Measurements from ENCODE around the gene IGFALS. TPM values are rescaled to one million over a fixed set of nuclear protein-coding genes. Genes with fewer than 3 reads are reported as not detected.
A peak's percentile ranks its signal among the peaks of the same experiment; 100 is the strongest.

IGFALS gene
- total and polyA plus RNA-seq, 5 experiments from 2014 or later = 1.7 to 2.1 TPM; not detected in 3

GRCh38 chr16:1825381-1825863, 31.9 kb upstream of the IGFALS start:
- no peak for DNase-seq
- Mint-ChIP-seq H3K27ac (peak overlapping the region in 9 of 10 donors; percentile 77 to 95 (median 92)), H3K4me1 (peaks cover 13 to 58% (median 39%) of the 10 kb centered on the region in 4 donors), H3K27me3 (peaks cover 0 to 3% (median 0%) of the 10 kb centered on the region in 5 donors), H3K4me3 (peak overlapping the region; percentile 66 to 90 (median 85)), H3K36me3 (peaks cover 0 to 17% (median 0%) of the 10 kb centered on the region in 3 donors), H3K9me3 (no peaks in the 10 kb centered on the region)
- no peak for ATAC-seq
- POLR2A ChIA-PET = interaction anchor here (0.6 to 2.9 kb wide), 5 partner anchors 30 to 329 kb away, joined by 3 to 25 read pairs (median 5); partner anchors contain the start of genes MAPK8IP3, NUBP2 and SPSB3

DNA sequence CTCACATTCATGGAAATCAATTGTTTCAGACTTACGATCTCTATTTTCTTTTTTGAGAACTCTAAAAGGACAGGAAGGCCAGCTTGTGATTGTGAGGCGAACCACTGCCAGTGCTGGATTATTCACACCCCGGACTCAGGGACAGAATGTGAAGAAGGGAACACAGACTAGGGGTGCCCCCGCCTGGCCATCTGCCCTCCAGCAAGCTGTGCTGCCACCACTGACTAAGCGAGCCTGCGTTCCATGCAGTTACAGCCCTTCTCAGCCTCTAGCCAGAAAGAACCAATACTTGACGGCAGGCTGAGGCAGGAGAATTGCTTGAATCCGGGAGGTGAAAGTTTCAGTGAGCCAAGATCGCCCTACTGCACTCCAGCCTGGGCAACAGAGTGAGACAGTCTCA, 30.3 kb upstream of the IGFALS start:
- peaks cover 0 to 3% (median 0%) of the 10 kb centered on the region in 5 donors for H3K27me3 Mint-ChIP-seq
- peak overlapping the region in 8 of 10 donors; percentile 9 to 87 (median 36) for H3K4me3 Mint-ChIP-seq
- no peak for ATAC-seq
- no peak for DNase-seq
- H3K4me1 Mint-ChIP-seq = peaks cover 15 to 42% (median 27%) of the 10 kb centered on the region in 4 donors
- H3K9me3 Mint-ChIP-seq = no peaks in the 10 kb centered on the region
- POLR2A ChIA-PET = interaction anchor here (1.1 kb wide), 1 partner anchor 118 kb away, joined by 4 read pairs; the partner anchor contains the start of gene MAPK8IP3
- H3K27ac Mint-ChIP-seq = peak overlapping the region in 7 of 10 donors; percentile 49 to 87 (median 64)
- peaks cover 0 to 20% (median 0%) of the 10 kb centered on the region in 3 donors for H3K36me3 Mint-ChIP-seq

GRCh38 chr16:1822801-1823200, 29.3 kb upstream of the IGFALS start:
- POLR2A ChIA-PET = interaction anchor here (0.6 kb wide), 1 partner anchor 1346 kb away, joined by 7 read pairs; no protein-coding TSS in a partner anchor
- ATAC-seq (no peak), DNase-seq (no peak)
- Mint-ChIP-seq H3K36me3 (peaks cover 0 to 21% (median 0%) of the 10 kb centered on the region in 3 donors), H3K4me3 (no peak overlapping the region), H3K9me3 (no peaks in the 10 kb centered on the region), H3K4me1 (peaks cover 15 to 35% (median 22%) of the 10 kb centered on the region in 4 donors), H3K27ac (peak overlapping the region in 2 of 10 donors; percentile 21 to 47), H3K27me3 (peaks cover 0 to 3% (median 0%) of the 10 kb centered on the region in 5 donors)

- peaks cover 8 to 31% (median 16%) of the 10 kb centered on the region in 4 donors for H3K4me1 Mint-ChIP-seq
- DNase-seq (no peak), ATAC-seq (no peak)
- H3K9me3 Mint-ChIP-seq = no peaks in the 10 kb centered on the region
- H3K36me3 Mint-ChIP-seq = peaks cover 0 to 27% (median 0%) of the 10 kb centered on the region in 3 donors
- POLR2A ChIA-PET = no interaction called here
- peak overlapping the region in 1 of 10 donors; percentile 47 for H3K27ac Mint-ChIP-seq
- peaks cover 0 to 2% (median 0%) of the 10 kb centered on the region in 5 donors for H3K27me3 Mint-ChIP-seq
- no peak overlapping the region for H3K4me3 Mint-ChIP-seq
Observed at GRCh38 chr16:1821861-1822611, 28.5 kb upstream of the IGFALS start.

- H3K4me1 Mint-ChIP-seq = peaks cover 8 to 30% (median 16%) of the 10 kb centered on the region in 4 donors
- ATAC-seq (no peak), DNase-seq (no peak)
- H3K36me3 Mint-ChIP-seq = peaks cover 0 to 34% (median 0%) of the 10 kb centered on the region in 3 donors
- POLR2A ChIA-PET = interaction anchor here (0.8 kb wide), 1 partner anchor 38 kb away, joined by 3 read pairs; the partner anchor contains the start of genes NUBP2 and SPSB3
- H3K4me3 Mint-ChIP-seq = no peak overlapping the region
- peak overlapping the region in 1 of 10 donors; percentile 44 for H3K27ac Mint-ChIP-seq
- H3K27me3 Mint-ChIP-seq = no peaks in the 10 kb centered on the region
- H3K9me3 Mint-ChIP-seq = no peaks in the 10 kb centered on the region
Observed at GRCh38 chr16:1820946-1821290, 27.4 kb upstream of the IGFALS start.

DNA sequence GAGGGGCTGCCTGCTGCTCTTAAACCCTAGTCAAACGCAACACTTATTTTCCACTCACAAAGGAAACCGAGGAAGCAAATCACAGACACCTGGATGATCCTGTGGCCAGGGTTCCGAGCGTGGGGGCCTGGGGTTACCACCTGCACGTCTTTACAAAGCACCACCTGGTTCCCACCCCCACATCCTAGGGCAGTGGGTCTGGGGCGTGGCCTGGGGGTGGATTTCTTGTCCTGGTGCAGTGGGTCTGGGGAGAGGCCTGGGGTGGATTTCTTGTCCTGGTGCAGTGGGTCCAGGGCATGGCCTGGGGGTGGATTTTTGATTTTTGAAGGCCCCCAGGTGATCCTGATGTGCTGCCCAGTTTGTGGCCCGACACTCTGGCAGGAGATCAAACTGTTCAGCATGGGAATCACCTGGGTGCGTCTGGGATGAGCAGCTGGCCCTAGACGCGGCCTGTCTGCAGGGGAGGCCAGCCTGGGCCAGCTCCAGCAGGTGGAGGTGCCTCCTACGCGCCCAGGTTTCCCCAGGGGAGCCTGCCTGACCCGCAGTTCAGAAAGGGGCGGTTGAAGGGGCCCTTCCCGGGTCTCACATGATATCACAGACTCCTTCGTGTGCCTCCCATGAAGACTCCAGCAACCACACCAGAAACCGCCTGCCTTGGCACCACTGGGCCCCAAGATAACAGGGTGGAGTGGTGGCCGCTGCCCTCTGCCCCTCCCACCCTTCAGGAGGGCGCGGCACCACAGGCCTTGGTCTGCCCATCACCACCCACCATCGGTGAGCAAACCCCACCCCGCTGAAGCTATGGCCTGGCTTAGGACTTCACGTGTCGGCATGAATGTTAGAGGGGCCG, 26.8 kb upstream of the IGFALS start:
- Mint-ChIP-seq H3K27ac (peak overlapping the region in 1 of 10 donors; percentile 44), H3K9me3 (no peaks in the 10 kb centered on the region), H3K4me3 (no peak overlapping the region), H3K4me1 (peaks cover 8 to 25% (median 13%) of the 10 kb centered on the region in 4 donors), H3K27me3 (no peaks in the 10 kb centered on the region), H3K36me3 (peaks cover 0 to 38% (median 0%) of the 10 kb centered on the region in 3 donors)
- POLR2A ChIA-PET = no interaction called here
- no peak for ATAC-seq
- DNase-seq = no peak

DNA sequence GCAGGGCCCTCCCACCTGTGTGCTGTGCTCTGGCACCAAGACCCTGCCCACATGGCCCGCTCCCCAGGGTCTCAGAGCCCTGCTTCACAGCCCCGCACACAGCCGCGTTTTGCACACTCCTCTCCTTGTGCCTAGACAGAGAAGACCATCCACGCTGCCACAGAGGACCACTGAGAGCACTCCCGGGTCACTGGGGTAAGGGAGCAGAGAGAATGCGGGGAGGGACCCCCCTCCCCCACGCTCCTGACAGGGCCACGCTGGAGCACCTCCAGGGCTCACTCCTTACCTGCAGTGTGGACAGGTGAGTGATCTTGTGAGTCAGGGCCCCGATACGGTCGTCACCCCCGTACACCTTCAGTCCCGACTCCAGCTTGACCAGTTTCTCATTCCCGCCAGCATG, 26.1 kb upstream of the IGFALS start:
- peaks cover 0 to 42% (median 0%) of the 10 kb centered on the region in 3 donors for H3K36me3 Mint-ChIP-seq
- ATAC-seq (no peak), DNase-seq (no peak)
- H3K27me3 Mint-ChIP-seq = no peaks in the 10 kb centered on the region
- POLR2A ChIA-PET = no interaction called here
- H3K4me1 Mint-ChIP-seq = peaks cover 4 to 19% (median 10%) of the 10 kb centered on the region in 4 donors
- H3K9me3 Mint-ChIP-seq = no peaks in the 10 kb centered on the region
- peak overlapping the region in 2 of 10 donors; percentile 5 to 26 for H3K4me3 Mint-ChIP-seq
- peak overlapping the region in 3 of 10 donors; percentile 22 to 85 (median 51) for H3K27ac Mint-ChIP-seq

- H3K9me3 Mint-ChIP-seq = no peaks in the 10 kb centered on the region
- no peak for DNase-seq
- no peaks in the 10 kb centered on the region for H3K27me3 Mint-ChIP-seq
- peak overlapping the region in 3 of 10 donors; percentile 21 to 85 (median 22) for H3K27ac Mint-ChIP-seq
- H3K4me3 Mint-ChIP-seq = no peak overlapping the region
- POLR2A ChIA-PET = no interaction called here
- ATAC-seq = no peak
- H3K36me3 Mint-ChIP-seq = peaks cover 0 to 47% (median 0%) of the 10 kb centered on the region in 3 donors
- peaks cover 0 to 13% (median 5%) of the 10 kb centered on the region in 4 donors for H3K4me1 Mint-ChIP-seq
Observed at GRCh38 chr16:1818873-1819525, 25.5 kb upstream of the IGFALS start.

GRCh38 chr16:1818204-1818872, 24.8 kb upstream of the IGFALS start:
- Mint-ChIP-seq H3K9me3 (no peaks in the 10 kb centered on the region), H3K27ac (peak overlapping the region in 2 of 10 donors; percentile 65 to 89), H3K27me3 (no peaks in the 10 kb centered on the region), H3K36me3 (peaks cover 0 to 53% (median 0%) of the 10 kb centered on the region in 3 donors), H3K4me3 (no peak overlapping the region), H3K4me1 (peaks cover under 1 to 12% (median 5%) of the 10 kb centered on the region in 4 donors)
- POLR2A ChIA-PET = no interaction called here
- DNase-seq (no peak), ATAC-seq (no peak)

GRCh38 chr16:1817716-1818115, 24.2 kb upstream of the IGFALS start:
- no peaks in the 10 kb centered on the region for H3K9me3 Mint-ChIP-seq
- peak overlapping the region in 3 of 10 donors; percentile 44 to 52 (median 48) for H3K27ac Mint-ChIP-seq
- no peaks in the 10 kb centered on the region for H3K27me3 Mint-ChIP-seq
- POLR2A ChIA-PET = no interaction called here
- H3K4me3 Mint-ChIP-seq = no peak overlapping the region
- peaks cover 0 to 55% (median 0%) of the 10 kb centered on the region in 3 donors for H3K36me3 Mint-ChIP-seq
- DNase-seq (no peak), ATAC-seq (no peak)
- H3K4me1 Mint-ChIP-seq = peaks cover 5 to 18% (median 9%) of the 10 kb centered on the region in 4 donors

- Mint-ChIP-seq H3K36me3 (peaks cover 0 to 53% (median 0%) of the 10 kb centered on the region in 3 donors), H3K27me3 (no peaks in the 10 kb centered on the region), H3K4me1 (peaks cover 8 to 17% (median 9%) of the 10 kb centered on the region in 4 donors), H3K9me3 (no peaks in the 10 kb centered on the region), H3K4me3 (no peak overlapping the region), H3K27ac (peak overlapping the region in 3 of 10 donors; percentile 48 to 69 (median 52))
- DNase-seq (no peak), ATAC-seq (no peak)
- POLR2A ChIA-PET = no interaction called here
Observed at GRCh38 chr16:1817276-1817589, 23.7 kb upstream of the IGFALS start.
